Suprapubic skin (tissue), 4 donors: ENCODE data around the gene NCOA1. TPM values are rescaled to one million over a fixed set of nuclear protein-coding genes. Genes with fewer than 3 reads are reported as not detected.

Experiments
- DNase-seq, 2 donors: peaks; one replicate each; pipeline ENCODE4 v3.0.0-alpha.2; 2019; ENCODE audit warnings: low spot score in 2 of 2
- H3K27ac ChIP-seq: fragments of 200-600 bp; sonication (generic); one replicate; pipeline ENCODE4 v1.5.1; 2019
- H3K27me3 ChIP-seq: fragments of 200-600 bp; sonication (generic); one replicate; pipeline ENCODE4 v1.5.1; 2019
- H3K36me3 ChIP-seq: fragments of 200-600 bp; sonication (generic); one replicate; pipeline ENCODE4 v1.5.1; 2019
- H3K4me1 ChIP-seq: fragments of 200-600 bp; sonication (generic); one replicate; pipeline ENCODE4 v1.5.1; 2019
- H3K4me3 ChIP-seq: fragments of 200-600 bp; sonication (generic); one replicate; pipeline ENCODE4 v1.5.1; 2019; ENCODE audit warnings: mild to moderate bottlenecking
- H3K9me3 ChIP-seq: fragments of 200-600 bp; sonication (generic); one replicate; pipeline ENCODE4 v1.5.1; 2019
- EP300 ChIP-seq: sonication (generic); formaldehyde crosslinking; IDR thresholded peaks from one replicate; pipeline ENCODE4 v1.6.1; 2017; ENCODE audit warnings: antibody characterized with exemption
- POLR2A ChIP-seq, 2 donors: fragments of 450-650 bp; IDR thresholded peaks; one replicate each; pipeline ENCODE4 v1.6.1; 2017; ENCODE audit warnings: antibody characterized with exemption in 2 of 2, mild to moderate bottlenecking in 2 of 2, moderate library complexity in 2 of 2
- POLR2AphosphoS5 ChIP-seq, 3 donors: sonication (generic); formaldehyde crosslinking; IDR thresholded peaks; one replicate each; pipeline ENCODE4 v1.6.1; 2017; ENCODE audit warnings: antibody characterized with exemption in 3 of 3
- WGBS: methylation state at CpG from one replicate; pipeline ENCODE4 v1.1.5; 2018; 5-methylcytosine and 5-hydroxymethylcytosine counted together
- total RNA-seq, 4 donors: library from RNA; depleted of rRNA; stranded (reverse); fragments of >200 nt; gene quantifications; one replicate each; pipeline ENCODE4 v1.1.0, GENCODE V29; 2016
- TF ChIP-seq, protein P1 (sequence below), 2 donors: fragments of 200-600 bp in 1 of 2; fragments of 450-650 bp in 1 of 2; sonication (generic) in 1 of 2; IDR thresholded peaks; one replicate each; pipeline ENCODE4 v1.5.1; 2016 to 2019; ENCODE audit warnings: antibody characterized with exemption in 2 of 2, mild to moderate bottlenecking in 1 of 2, moderate library complexity in 1 of 2

Gene NCOA1
- total RNA-seq, 4 donors from 2014 or later = 40.5 to 66.1 (median 47.2) TPM

GRCh38 chr2:24723665-24724064 lies 232.6 kb downstream of the NCOA1 start:
- H3K4me1 ChIP-seq = peaks cover 21% of the 10 kb centered on the region
- no peak for DNase-seq
- H3K4me3 ChIP-seq = no peak overlapping the region
- H3K9me3 ChIP-seq = no peaks in the 10 kb centered on the region
- no peak overlapping the region for H3K27ac ChIP-seq
- H3K36me3 ChIP-seq = peaks cover 12% of the 10 kb centered on the region
- TF ChIP-seq POLR2AphosphoS5 (IDR thresholded peaks at IDR 0.05) (no peak), EP300 (no peak), POLR2A (IDR thresholded peaks at IDR 0.05) (no peak)
- TF ChIP-seq, protein P1, sequence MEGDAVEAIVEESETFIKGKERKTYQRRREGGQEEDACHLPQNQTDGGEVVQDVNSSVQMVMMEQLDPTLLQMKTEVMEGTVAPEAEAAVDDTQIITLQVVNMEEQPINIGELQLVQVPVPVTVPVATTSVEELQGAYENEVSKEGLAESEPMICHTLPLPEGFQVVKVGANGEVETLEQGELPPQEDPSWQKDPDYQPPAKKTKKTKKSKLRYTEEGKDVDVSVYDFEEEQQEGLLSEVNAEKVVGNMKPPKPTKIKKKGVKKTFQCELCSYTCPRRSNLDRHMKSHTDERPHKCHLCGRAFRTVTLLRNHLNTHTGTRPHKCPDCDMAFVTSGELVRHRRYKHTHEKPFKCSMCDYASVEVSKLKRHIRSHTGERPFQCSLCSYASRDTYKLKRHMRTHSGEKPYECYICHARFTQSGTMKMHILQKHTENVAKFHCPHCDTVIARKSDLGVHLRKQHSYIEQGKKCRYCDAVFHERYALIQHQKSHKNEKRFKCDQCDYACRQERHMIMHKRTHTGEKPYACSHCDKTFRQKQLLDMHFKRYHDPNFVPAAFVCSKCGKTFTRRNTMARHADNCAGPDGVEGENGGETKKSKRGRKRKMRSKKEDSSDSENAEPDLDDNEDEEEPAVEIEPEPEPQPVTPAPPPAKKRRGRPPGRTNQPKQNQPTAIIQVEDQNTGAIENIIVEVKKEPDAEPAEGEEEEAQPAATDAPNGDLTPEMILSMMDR (IDR thresholded peaks at IDR 0.05) = no peak
- H3K27me3 ChIP-seq = no peaks in the 10 kb centered on the region

DNA sequence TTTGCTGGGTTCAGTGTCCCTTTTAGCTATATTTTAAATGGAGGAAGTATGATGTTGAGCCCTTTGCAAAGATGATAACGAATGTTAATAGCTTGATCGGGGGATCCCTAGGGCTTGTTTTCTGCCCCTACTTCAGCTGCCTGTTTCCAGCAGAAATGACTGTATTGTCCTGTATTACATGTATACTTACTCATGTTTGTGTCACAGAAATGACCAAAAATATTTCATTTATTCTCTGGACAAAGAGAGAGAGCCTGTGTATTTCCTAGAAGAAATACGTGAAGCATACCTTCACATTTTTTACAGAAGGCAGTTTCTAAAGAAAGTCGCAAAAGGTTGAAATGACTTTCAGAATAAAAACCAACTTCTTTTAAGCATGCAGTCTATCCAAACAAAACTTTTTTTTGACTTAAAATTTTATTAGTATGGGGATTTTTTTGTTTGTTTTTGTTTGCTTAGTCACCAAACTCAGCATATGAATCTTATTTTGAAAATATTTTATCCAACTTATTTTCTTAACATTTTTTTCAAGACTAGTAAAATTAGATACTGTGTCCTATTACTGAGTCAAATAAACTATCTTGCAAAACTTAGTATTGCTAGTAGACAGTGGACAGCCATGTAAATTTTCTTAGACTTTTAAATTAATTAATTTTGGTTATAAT lies 233.2 kb downstream of the NCOA1 start:
- Histone ChIP-seq H3K27me3 (no peaks in the 10 kb centered on the region), H3K4me1 (peaks cover 21% of the 10 kb centered on the region), H3K9me3 (no peaks in the 10 kb centered on the region), H3K27ac (no peak overlapping the region), H3K36me3 (peaks cover 17% of the 10 kb centered on the region), H3K4me3 (no peak overlapping the region)
- TF ChIP-seq, protein P1 (IDR thresholded peaks at IDR 0.05) = no peak
- TF ChIP-seq EP300 = no peak
- TF ChIP-seq POLR2A (IDR thresholded peaks at IDR 0.05) = no peak
- TF ChIP-seq POLR2AphosphoS5 (IDR thresholded peaks at IDR 0.05) = no peak
- WGBS = 68% methylated on average over 4 of the region's 4 CpGs
- DNase-seq = no peak

DNA sequence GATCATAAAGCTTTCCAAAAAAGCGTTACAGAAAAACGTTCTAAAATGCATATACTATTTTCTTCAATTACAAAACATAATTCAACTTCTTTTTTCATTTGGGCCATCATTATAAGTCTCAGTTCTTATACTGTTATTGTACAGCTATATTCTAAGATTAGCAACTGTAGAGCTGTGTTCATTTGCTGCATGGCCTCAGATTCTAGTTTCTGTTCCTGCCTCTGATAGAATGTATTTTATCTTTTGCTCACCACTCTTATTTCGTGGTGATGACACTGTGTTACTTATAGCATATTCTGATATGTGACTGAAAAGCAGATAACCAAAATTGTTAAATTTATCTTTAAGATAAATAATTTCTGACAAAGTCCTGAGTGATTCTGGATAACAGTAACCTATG lies 234.9 kb downstream of the NCOA1 start:
- H3K36me3 ChIP-seq = peaks cover 23% of the 10 kb centered on the region
- no peak for DNase-seq
- H3K4me1 ChIP-seq = peaks cover 21% of the 10 kb centered on the region
- no peak overlapping the region for H3K27ac ChIP-seq
- no peak overlapping the region for H3K4me3 ChIP-seq
- 85% methylated on average over 3 of the region's 3 CpGs for WGBS
- TF ChIP-seq, protein P1 (IDR thresholded peaks at IDR 0.05) = no peak
- TF ChIP-seq POLR2AphosphoS5 (IDR thresholded peaks at IDR 0.05) (no peak), EP300 (no peak), POLR2A (IDR thresholded peaks at IDR 0.05) (no peak)
- no peaks in the 10 kb centered on the region for H3K27me3 ChIP-seq
- no peaks in the 10 kb centered on the region for H3K9me3 ChIP-seq

DNA sequence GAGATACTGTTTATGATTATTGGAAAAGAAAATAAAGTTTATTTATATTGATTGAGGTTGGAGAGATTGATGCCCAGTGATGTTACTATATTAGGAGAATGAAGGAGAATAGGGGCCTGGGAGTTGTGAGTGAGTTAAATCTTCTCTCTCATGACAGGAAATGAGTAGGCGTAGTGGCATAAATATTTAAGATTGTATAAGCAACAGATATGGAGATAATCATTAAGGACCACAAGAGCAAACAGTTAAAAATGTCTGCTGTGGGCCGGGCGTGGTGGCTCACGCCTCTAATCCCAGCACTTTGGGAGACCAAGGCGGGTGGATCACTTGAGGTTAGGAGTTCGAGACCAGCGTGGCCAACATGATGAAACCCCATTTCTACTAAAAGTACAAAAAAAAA lies 239.4 kb downstream of the NCOA1 start:
- no peaks in the 10 kb centered on the region for H3K9me3 ChIP-seq
- H3K27me3 ChIP-seq = no peaks in the 10 kb centered on the region
- no peaks in the 10 kb centered on the region for H3K4me1 ChIP-seq
- no peak overlapping the region for H3K27ac ChIP-seq
- no peak overlapping the region for H3K4me3 ChIP-seq
- peaks cover 28% of the 10 kb centered on the region for H3K36me3 ChIP-seq
- no peak for DNase-seq
- 93% methylated on average over 7 of the region's 7 CpGs for WGBS
- TF ChIP-seq, protein P1 (IDR thresholded peaks at IDR 0.05) = no peak
- TF ChIP-seq POLR2AphosphoS5 (IDR thresholded peaks at IDR 0.05) (no peak), EP300 (no peak), POLR2A (IDR thresholded peaks at IDR 0.05) (no peak)

- TF ChIP-seq EP300 (no peak), POLR2AphosphoS5 (IDR thresholded peaks at IDR 0.05) (no peak), POLR2A (IDR thresholded peaks at IDR 0.05) (no peak)
- TF ChIP-seq, protein P1 (IDR thresholded peaks at IDR 0.05) = no peak
- peaks cover 28% of the 10 kb centered on the region for H3K36me3 ChIP-seq
Observed at GRCh38 chr2:24731040-24731439, 240.0 kb downstream of the NCOA1 start.

More at GRCh38 chr2:24731040-24731439, 240.0 kb downstream of the NCOA1 start:
- no peak for DNase-seq
- Histone ChIP-seq H3K9me3 (no peaks in the 10 kb centered on the region), H3K4me1 (no peaks in the 10 kb centered on the region), H3K27me3 (no peaks in the 10 kb centered on the region), H3K27ac (no peak overlapping the region), H3K4me3 (no peak overlapping the region)
